GM13977 (cell line): ENCODE data around the gene DNAH7.

ENCODE experiments used
- DNase-seq: peaks from one replicate; pipeline ENCODE4 v3.0.0; 2012; ENCODE audit warnings: low spot score
- CTCF ChIP-seq: IDR thresholded peaks from 2 replicates; pipeline ENCODE4 v1.5.1; 2012; ENCODE audit warnings: mild to moderate bottlenecking, control low read depth; ENCODE audit not compliant: insufficient read depth; ENCODE audit errors: extremely low read depth, missing control alignments
- in situ Hi-C: fragments of 300-500 bp; cut with MboI; formaldehyde crosslinking; loops from one replicate; pipeline ENCODE4 v1.12.0; 2022; ENCODE audit warnings: low sequenced_read_pairs, low pct_unique_long_range_greater_than_20kb, mixed read lengths, inconsistent platforms; ENCODE audit not compliant: unreplicated experiment

Gene DNAH7

GRCh38 chr2:195993623-195994022 is 75.0 kb downstream of the DNAH7 start:
- no peak for DNase-seq
- in situ Hi-C loops, result no loop called here
- TF ChIP-seq CTCF, result no peak

- no peak for DNase-seq
- no peak for TF ChIP-seq CTCF
- in situ Hi-C loops, result no loop called here
Observed at GRCh38 chr2:195985741-195986140, 82.9 kb downstream of the DNAH7 start.

- in situ Hi-C loops, result no loop called here
- DNase-seq, result no peak
- no peak for TF ChIP-seq CTCF
Observed at GRCh38 chr2:195984923-195985726, 83.5 kb downstream of the DNAH7 start.

- DNase-seq, result no peak
- in situ Hi-C loops, result no loop called here
- no peak for TF ChIP-seq CTCF
Observed at GRCh38 chr2:195967336-195967735, 101.3 kb downstream of the DNAH7 start.

GRCh38 chr2:195961873-195962272 is 106.8 kb downstream of the DNAH7 start:
- TF ChIP-seq CTCF, result no peak
- DNase-seq, result peak; percentile 28
- in situ Hi-C loops, result no loop called here

- no peak for DNase-seq
- in situ Hi-C loops, result no loop called here
- no peak for TF ChIP-seq CTCF
Observed at GRCh38 chr2:195959341-195959740, 109.3 kb downstream of the DNAH7 start.
